ENCODE results near the gene IDUA. TPM values are rescaled to one million over a fixed set of nuclear protein-coding genes. Genes with fewer than 3 reads are reported as not detected.

IDUA gene
- total and polyA plus RNA-seq, 5 donors, result 8.5 to 17.4 (median 17.0) TPM

- Histone ChIP-seq H3K4me3 (ENCODE audit: low read length) (no peak overlapping the region), H3K4me1 (ENCODE audit: control insufficient read depth, insufficient read depth, low read length) (no peaks in the 10 kb centered on the region), H3K27me3 (ENCODE audit: control insufficient read depth, insufficient read depth) (no peaks in the 10 kb centered on the region), H3K27ac (ENCODE audit: low read length) (no peak overlapping the region), H3K9me3 (ENCODE audit: control insufficient read depth, low read length) (no peaks in the 10 kb centered on the region)
- 88% methylated on average over 16 of the region's 16 CpGs for WGBS
- no peak for DNase-seq
- intact Hi-C loops (cut with DNase I), result no loop called here
- ATAC-seq, result no peak
Measured at GRCh38 chr4:1017211-1017610, 30.4 kb downstream of the IDUA start.

- Histone ChIP-seq H3K4me1 (ENCODE audit: control insufficient read depth, insufficient read depth, low read length) (no peaks in the 10 kb centered on the region), H3K9me3 (ENCODE audit: control insufficient read depth, low read length) (no peaks in the 10 kb centered on the region), H3K4me3 (ENCODE audit: low read length) (no peak overlapping the region), H3K27ac (ENCODE audit: low read length) (no peak overlapping the region), H3K27me3 (ENCODE audit: control insufficient read depth, insufficient read depth) (no peaks in the 10 kb centered on the region)
- DNase-seq (no peak), ATAC-seq (no peak)
- 79% methylated on average over 15 of the region's 15 CpGs for WGBS
- intact Hi-C loops (cut with DNase I), result no loop called here
Measured at GRCh38 chr4:1017706-1018105, 30.9 kb downstream of the IDUA start.

GRCh38 chr4:1018147-1019020 is 31.5 kb downstream of the IDUA start:
- intact Hi-C loops (cut with DNase I), result no loop called here
- no peaks in the 10 kb centered on the region for H3K9me3 ChIP-seq (ENCODE audit: control insufficient read depth, low read length)
- H3K4me3 ChIP-seq (ENCODE audit: low read length), result no peak overlapping the region
- WGBS, result 74% methylated on average over 29 of the region's 29 CpGs
- no peak overlapping the region for H3K27ac ChIP-seq (ENCODE audit: low read length)
- no peaks in the 10 kb centered on the region for H3K27me3 ChIP-seq (ENCODE audit: control insufficient read depth, insufficient read depth)
- DNase-seq, result no peak
- H3K4me1 ChIP-seq (ENCODE audit: control insufficient read depth, insufficient read depth, low read length), result no peaks in the 10 kb centered on the region
- no peak for ATAC-seq

- ATAC-seq, result no peak
- DNase-seq, result no peak
- no peaks in the 10 kb centered on the region for H3K4me1 ChIP-seq (ENCODE audit: control insufficient read depth, insufficient read depth, low read length)
- H3K4me3 ChIP-seq (ENCODE audit: low read length), result no peak overlapping the region
- no peak overlapping the region for H3K27ac ChIP-seq (ENCODE audit: low read length)
- no peaks in the 10 kb centered on the region for H3K9me3 ChIP-seq (ENCODE audit: control insufficient read depth, low read length)
- intact Hi-C loops (cut with DNase I), result no loop called here
- WGBS, result 56% methylated on average over 9 of the region's 9 CpGs
- H3K27me3 ChIP-seq (ENCODE audit: control insufficient read depth, insufficient read depth), result no peaks in the 10 kb centered on the region
Measured at GRCh38 chr4:1019320-1019719, 32.5 kb downstream of the IDUA start.

GRCh38 chr4:1019729-1020470 is 33.1 kb downstream of the IDUA start:
- ATAC-seq (no peak), DNase-seq (no peak)
- H3K27me3 ChIP-seq (ENCODE audit: control insufficient read depth, insufficient read depth), result no peaks in the 10 kb centered on the region
- H3K4me3 ChIP-seq (ENCODE audit: low read length), result no peak overlapping the region
- no peak overlapping the region for H3K27ac ChIP-seq (ENCODE audit: low read length)
- intact Hi-C loops (cut with DNase I), result no loop called here
- H3K4me1 ChIP-seq (ENCODE audit: control insufficient read depth, insufficient read depth, low read length), result no peaks in the 10 kb centered on the region
- WGBS, result 83% methylated on average over 23 of the region's 23 CpGs
- H3K9me3 ChIP-seq (ENCODE audit: control insufficient read depth, low read length), result no peaks in the 10 kb centered on the region

- intact Hi-C loops (cut with DNase I), result no loop called here
- no peaks in the 10 kb centered on the region for H3K27me3 ChIP-seq (ENCODE audit: control insufficient read depth, insufficient read depth)
- no peak overlapping the region for H3K27ac ChIP-seq (ENCODE audit: low read length)
- ATAC-seq, result no peak
- H3K4me3 ChIP-seq (ENCODE audit: low read length), result no peak overlapping the region
- no peaks in the 10 kb centered on the region for H3K4me1 ChIP-seq (ENCODE audit: control insufficient read depth, insufficient read depth, low read length)
- DNase-seq, result no peak
- H3K9me3 ChIP-seq (ENCODE audit: control insufficient read depth, low read length), result no peaks in the 10 kb centered on the region
- 87% methylated on average over 19 of the region's 19 CpGs for WGBS
Measured at GRCh38 chr4:1021386-1022050, 34.7 kb downstream of the IDUA start.

GRCh38 chr4:1022051-1022738 is 35.4 kb downstream of the IDUA start:
- Histone ChIP-seq H3K4me3 (ENCODE audit: low read length) (no peak overlapping the region), H3K27ac (ENCODE audit: low read length) (no peak overlapping the region), H3K4me1 (ENCODE audit: control insufficient read depth, insufficient read depth, low read length) (no peaks in the 10 kb centered on the region), H3K9me3 (ENCODE audit: control insufficient read depth, low read length) (no peaks in the 10 kb centered on the region), H3K27me3 (ENCODE audit: control insufficient read depth, insufficient read depth) (no peaks in the 10 kb centered on the region)
- DNase-seq (no peak), ATAC-seq (no peak)
- WGBS, result 93% methylated on average over 46 of the region's 46 CpGs
- intact Hi-C loops (cut with DNase I), result no loop called here

- no peak for ATAC-seq
- Histone ChIP-seq H3K9me3 (ENCODE audit: control insufficient read depth, low read length) (no peaks in the 10 kb centered on the region), H3K4me3 (ENCODE audit: low read length) (no peak overlapping the region), H3K27me3 (ENCODE audit: control insufficient read depth, insufficient read depth) (no peaks in the 10 kb centered on the region), H3K27ac (ENCODE audit: low read length) (no peak overlapping the region), H3K4me1 (ENCODE audit: control insufficient read depth, insufficient read depth, low read length) (no peaks in the 10 kb centered on the region)
- 88% methylated on average over 19 of the region's 19 CpGs for WGBS
- intact Hi-C loops (cut with DNase I), result no loop called here
- no peak for DNase-seq
Measured at GRCh38 chr4:1022739-1023066, 35.9 kb downstream of the IDUA start.

- H3K4me3 ChIP-seq (ENCODE audit: low read length), result no peak overlapping the region
- WGBS, result 91% methylated on average over 20 of the region's 20 CpGs
- no peak overlapping the region for H3K27ac ChIP-seq (ENCODE audit: low read length)
- no peaks in the 10 kb centered on the region for H3K27me3 ChIP-seq (ENCODE audit: control insufficient read depth, insufficient read depth)
- DNase-seq (no peak), ATAC-seq (no peak)
- intact Hi-C loops (cut with DNase I), result no loop called here
- no peaks in the 10 kb centered on the region for H3K4me1 ChIP-seq (ENCODE audit: control insufficient read depth, insufficient read depth, low read length)
- no peaks in the 10 kb centered on the region for H3K9me3 ChIP-seq (ENCODE audit: control insufficient read depth, low read length)
Measured at GRCh38 chr4:1023075-1023640, 36.3 kb downstream of the IDUA start.

GRCh38 chr4:1023895-1024740 is 37.3 kb downstream of the IDUA start:
- no peak for ATAC-seq
- Histone ChIP-seq H3K9me3 (ENCODE audit: control insufficient read depth, low read length) (no peaks in the 10 kb centered on the region), H3K4me1 (ENCODE audit: control insufficient read depth, insufficient read depth, low read length) (no peaks in the 10 kb centered on the region), H3K27ac (ENCODE audit: low read length) (no peak overlapping the region), H3K27me3 (ENCODE audit: control insufficient read depth, insufficient read depth) (no peaks in the 10 kb centered on the region), H3K4me3 (ENCODE audit: low read length) (no peak overlapping the region)
- intact Hi-C loops (cut with DNase I), result no loop called here
- WGBS, result 97% methylated on average over 83 of the region's 83 CpGs
- DNase-seq, result no peak
